GM21786 (cell line): Measurements from ENCODE around the gene CSF1R.

Experiments
- ATAC-seq: cut with Tn5 transposase; IDR thresholded peaks from one replicate; pipeline ENCODE4 v1.9.1; 2021; ENCODE audit not compliant: unreplicated experiment

Gene CSF1R

DNA sequence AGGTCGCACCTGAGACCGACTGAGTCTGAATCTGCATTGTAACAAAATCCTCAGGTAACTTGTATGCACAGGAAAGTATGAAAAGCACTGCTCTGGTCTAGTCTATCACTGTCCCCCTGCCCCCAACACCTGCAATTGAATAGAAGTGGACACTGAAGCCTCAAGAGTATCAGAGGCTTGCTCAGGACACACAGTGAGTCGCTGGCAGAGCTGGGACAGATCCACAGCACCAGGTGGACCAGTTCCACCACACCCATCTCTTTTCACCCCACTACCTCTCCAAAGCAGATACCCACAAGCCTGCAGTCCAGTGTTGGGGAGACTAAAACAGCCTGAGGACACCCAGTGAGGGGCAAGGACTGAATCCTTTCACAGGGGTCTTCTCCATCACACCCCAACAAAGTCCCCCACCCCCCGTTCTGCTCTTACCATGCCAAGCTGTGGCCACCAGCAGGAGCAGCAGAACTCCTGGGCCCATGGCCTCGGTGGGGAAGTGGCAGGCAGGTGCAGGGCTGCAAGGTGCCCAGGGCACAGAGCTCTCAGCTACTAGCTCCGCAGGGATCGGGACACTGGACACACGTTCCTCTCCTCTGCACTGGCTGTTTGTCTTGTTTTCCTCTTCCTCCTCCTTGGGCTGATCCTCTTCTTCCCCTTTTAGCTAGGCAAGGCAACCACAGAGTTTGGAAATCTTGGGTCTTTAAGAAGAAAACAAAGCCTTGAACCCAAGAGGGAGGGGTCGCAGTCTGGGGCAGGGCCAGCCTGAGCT, at the start of gene CSF1R:
CSF1R (minus strand) TSS at position 605 of the 766 bp plus-strand sequence; CDS start at position 478, 127 bp downstream.
- ATAC-seq: no peak

DNA sequence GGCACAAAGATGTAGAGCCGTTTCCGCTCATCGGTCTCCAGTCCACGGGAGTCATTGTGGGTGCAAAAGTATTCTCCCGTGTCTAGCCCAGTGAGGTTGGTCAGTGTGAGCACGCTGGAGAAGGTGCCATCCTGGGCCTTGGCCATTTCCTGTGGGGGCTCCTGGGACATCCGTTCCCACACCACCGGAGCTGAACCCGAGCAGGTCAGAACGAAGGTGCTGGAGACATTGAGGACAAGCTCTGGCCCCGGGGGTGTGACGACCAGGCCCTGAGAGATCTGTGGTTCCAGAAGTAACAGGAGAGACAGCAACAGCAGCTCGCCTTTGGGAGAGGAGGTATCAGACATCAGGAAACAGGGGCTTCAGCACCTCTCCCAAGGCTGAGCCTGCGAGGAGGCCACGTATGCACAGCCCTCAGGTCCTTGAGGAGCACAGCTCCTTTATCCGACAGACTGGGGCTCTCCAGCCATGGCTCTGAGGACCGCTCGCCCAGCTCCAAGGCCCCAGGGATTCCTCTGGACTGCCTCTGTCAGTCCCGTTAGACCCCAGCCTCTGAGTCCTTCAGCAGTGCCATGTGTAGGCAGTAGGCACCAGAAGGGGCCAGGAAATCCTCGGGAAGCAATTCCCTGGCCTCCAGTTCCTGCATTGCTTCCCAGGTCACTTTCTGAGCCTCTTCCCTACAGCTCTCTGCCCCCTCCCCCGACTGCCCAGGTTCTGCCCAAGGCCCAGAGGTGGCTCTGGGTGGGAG, 49.4 kb upstream of the CSF1R start:
- no peak for ATAC-seq

DNA sequence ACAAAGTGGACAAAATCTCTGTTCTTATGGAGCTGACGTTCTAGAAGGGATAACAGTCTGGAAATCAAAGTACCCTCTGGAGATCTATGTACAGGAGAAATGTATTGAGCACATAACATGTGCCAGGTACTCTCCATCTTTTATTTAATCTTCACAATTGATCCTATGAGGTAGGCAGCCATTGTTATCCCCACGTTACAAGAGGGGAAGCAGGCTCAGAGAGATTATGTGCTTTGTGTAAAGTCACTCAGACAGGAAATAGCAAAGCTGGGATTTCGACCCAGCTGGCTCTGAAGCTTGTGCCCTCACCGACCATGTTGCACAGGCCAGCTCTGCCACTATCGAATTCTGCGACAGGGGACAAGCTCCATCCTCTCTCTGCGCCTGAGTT, 47.8 kb upstream of the CSF1R start:
- ATAC-seq: no peak

DNA sequence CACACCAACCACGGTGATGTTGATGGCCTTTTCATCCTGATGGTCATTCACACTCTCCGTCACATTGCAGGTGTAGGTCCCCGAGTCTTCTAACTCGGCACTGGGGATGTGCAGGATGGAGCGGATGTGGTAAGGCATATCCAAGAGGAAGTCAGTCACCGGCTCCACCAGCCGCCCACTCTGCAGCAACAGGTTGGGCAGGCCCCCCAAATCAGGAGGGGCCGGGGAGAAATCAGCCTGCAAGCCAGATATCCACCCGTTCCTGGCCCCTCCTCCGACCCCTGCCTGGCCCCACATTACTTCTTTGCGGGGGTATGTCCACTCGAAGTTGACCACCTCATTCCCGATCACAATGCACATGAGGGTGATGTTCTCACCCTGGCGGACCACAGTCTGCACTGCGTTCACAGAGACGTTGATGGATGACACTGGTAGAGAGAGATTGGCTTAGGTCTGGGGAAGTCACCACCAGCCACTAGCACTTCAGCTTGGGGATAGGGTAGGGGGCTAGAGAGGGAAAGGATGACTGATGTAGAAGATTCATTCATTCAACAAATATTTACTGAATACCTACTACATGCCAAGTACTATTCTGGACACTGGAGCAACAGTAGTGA, 47.3 kb upstream of the CSF1R start:
- no peak for ATAC-seq

DNA sequence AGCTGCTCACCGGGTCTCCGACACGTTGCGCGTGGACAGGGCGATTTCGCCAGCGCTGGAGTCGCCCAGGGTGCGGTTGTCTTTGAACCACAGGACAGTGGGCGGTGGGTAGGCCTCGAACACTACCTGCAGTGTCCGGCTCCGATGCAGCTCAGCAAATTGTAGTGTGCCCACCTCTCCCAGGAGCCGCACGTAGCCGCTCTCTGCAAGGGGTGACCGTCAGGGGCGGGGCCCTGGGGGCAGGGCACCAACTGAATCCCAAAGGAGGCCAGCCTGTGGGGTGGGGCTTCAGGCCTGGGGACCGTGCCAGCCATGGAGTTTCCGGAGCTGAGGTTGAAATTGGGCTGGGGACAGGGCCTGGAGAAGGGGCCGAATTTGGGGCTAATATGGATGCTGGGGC, 46.4 kb upstream of the CSF1R start:
- no peak for ATAC-seq

DNA sequence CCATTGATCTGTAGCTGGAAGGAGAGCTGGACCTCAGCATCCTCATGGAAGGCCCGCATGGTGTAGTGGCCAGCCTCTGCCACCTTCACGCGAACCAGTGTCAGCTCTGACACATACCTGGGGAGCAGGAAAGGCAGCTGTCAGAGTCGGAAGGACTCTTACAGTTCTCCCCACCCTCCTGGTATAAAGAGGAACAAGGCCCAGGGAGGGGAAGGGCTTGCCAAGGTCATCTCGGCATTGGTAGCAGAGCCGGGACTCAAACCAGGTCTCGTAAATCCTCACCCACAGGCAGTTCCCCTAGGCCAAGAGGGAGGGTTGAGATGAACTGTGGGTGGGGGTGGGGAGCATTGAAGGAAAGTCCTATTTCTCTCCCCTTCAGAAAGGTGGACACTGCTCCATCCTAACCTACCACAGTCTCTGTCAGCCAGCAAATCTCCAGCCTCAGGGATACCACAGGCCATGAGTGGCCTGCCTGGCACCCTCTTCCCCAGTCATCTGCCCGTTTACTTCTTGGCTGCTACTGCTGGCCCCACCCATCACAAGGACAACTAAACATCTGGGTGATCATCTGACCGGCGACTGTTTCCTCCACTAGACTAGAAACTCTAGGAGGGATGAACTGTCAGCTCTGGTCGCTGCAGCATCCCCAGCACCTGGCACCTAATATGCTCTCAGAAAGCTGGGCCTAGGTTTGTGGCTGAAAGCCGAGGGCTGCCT, 45.8 kb upstream of the CSF1R start:
- ATAC-seq: no peak

DNA sequence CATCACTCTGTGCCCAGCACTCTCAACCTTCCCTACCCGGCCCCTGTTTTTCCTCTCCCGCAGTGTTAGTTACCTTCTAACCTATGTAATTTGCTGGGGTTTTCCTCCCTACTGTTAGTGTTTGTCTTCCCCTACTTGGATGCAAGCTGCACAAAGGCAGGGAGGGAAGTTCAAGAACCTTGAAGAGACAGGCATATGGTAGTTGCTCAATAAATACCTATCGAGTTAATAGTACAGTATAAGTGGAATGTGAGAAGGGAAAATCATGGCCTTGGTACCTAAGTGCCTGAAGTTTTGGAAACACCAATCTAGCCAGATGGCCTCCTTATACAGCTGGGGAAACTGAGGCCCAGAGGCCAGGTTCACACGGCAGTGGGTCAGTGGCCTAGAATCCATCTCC, 45.1 kb upstream of the CSF1R start:
- no peak for ATAC-seq

DNA sequence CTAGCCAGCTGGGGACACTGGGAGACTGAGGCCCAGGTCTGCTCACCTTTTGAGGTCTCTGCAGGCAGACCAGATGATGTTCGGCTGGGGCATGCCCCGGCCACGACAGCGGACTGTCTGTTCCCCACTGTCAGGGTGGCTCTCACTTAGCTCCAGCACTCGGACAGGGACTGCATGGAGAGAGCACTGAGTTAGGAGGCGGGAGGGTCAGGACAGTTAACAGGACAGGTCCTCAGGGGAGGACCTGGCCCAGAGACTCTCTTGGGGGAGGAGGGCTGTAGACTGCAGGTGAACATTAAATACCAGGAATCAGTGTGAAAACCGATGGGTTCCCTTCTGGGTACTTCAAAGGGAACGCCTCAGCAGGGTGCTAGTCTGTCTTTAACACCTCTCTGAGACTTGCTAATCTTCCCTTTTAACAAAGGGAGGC, 44.2 kb upstream of the CSF1R start:
- ATAC-seq: no peak

DNA sequence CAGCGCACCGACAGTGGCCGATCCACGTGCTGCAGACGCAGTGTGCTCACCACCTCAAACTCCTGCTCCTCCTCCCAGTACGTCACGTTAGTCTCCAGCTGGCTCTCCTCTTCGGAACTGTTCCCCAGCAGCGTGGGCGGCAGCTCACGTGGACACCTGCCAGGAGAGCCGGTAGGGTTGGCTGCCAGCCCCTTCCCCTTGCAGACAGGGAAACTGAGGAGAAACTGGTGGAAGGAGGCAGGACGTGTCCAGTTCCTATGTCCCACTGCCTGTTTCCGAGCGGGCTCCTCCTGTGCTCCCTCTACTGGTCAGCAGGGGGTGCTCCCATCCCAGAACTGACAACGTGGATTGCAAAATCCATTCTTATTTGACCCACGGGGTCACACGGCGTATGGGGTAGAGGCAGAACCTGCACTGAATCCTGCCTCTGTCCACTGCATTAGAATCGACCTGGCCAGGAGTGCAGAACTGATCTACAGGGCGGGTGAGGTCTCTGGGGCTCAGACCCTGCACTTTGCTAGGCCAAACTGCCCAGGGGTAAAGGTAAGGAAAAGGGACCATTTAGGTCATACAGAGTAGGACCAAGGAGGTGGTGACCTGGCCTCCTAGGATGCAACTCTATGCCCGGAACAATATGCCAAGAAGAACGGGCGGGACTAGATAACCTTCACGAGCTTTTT, 43.6 kb upstream of the CSF1R start:
- ATAC-seq: no peak

DNA sequence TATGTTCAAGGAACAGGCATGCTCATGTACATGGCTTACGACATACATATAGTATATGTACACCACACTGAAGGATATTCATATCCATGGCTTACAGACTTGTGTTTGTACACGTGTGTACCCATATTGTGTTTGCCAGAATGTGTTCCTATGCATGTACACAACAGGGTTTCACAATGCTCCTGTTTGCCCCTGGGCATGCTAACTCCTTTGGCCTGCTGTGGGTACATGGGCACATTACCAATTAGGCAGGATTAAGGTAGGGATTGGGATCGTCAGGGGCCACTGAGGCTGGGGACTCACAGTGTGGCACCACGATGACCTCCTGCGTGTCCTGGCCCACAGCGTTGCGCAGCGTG, 43.1 kb upstream of the CSF1R start:
- no peak for ATAC-seq

DNA sequence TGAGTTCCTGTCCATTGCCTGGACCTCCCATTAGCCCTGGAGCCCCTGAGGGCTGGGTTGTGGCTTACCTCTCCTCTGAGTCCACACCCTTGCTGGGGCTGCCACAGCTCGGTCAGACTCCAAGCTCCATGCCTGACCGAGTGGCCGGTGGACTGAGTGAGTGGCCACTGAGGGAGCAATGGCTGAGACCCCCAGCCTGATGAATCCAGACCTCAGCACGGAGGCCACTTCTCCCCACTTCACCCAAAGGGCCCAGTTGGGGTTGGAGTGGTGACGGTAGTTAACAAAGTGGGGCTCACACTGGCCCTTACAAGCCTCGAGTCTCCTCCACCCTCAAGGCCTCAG, 40.5 kb upstream of the CSF1R start:
- ATAC-seq: no peak

DNA sequence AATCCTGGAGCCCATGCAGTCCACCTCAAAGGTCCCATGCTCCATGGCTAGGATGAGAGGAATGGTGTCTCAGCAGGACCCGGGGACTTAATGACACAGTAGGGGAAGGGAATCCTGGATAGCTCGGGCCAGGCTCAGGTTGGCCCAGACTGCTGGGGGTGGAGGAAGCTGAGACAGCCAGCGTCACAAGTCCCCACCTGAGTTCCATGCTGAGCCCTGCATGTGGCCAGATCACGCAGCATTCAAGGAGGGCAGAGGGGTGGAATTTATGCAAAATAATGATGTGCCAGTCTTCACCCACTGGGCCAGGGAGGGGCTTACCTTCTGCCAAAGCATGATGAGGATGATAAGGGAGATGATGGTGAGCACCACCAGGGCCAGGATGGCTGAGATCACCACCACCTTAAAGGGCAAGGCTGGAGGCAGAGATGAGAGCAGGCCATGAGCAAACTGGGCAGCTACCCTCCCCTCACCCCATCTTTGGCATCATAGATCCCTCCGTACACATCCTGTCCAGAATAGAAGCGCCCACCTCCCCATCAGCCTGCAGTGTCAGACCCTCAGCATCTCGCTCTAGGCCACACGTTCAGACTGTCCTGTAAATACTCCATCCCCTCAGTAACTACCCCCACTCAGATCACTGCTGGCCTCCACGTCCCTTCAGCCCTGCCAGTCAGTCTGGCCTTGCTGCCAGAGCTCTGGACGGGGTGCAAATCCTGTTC, 40.0 kb upstream of the CSF1R start:
- ATAC-seq: no peak

DNA sequence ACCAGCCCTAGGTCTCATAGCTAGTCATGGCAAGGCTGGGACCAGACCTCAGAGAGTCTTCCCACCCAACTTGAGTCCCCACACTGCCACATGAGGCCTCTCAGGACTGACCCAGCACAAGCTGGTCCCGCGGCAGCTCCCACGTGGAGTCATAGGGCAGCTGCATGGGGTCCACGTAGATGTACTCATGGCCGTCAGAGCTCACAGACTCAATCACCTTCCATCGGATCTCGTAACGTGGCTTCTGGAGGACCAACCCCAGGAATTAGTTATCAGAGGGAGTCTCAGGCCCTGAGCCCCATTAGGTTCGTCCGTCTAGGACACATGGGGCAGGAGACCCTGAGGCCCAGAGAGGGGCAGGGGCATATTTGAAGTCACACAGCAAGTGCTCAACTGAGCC, 39.0 kb upstream of the CSF1R start:
- no peak for ATAC-seq

DNA sequence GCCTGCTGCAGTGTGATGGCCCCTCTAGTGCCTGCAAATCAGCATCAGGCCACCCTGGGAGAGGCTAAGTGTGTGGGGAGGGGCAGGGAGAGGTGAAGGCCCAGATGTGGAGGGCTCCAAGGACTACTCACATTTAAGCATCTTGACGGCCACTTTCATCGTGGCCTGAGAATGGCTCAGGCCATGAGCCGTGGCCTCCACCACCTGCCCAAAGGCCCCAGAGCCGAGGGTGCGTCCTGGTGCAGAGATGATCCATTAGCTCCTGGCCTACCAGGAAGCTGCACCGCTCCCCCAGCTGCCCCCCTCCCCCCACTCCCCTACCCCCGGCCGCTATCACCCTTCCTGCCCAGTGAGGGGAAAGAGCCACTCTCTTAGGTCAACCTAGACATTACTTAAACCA, 38.2 kb upstream of the CSF1R start:
- ATAC-seq: no peak

DNA sequence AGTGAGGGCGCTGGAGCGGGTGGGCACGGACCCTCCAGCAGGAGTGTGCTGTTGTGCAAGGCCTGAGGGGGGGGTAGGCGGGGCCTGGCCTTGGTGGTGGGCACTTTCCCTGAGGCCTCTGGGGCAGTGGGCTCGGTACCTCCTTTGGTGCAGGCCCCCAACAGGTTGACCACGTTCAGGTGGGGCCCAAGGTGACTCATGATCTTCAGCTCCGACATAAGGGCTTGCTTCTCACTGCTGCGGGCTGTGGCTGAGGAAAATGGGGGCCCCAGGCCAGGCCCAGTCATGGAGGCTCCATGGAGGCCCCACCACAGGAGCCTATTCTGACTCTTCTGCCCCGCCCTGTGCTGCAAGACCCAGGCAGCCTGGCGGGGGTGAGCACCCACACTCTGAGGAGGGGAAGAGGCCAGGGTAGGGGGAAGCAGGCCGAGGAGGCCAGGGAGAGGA, 37.8 kb upstream of the CSF1R start:
- ATAC-seq: no peak

DNA sequence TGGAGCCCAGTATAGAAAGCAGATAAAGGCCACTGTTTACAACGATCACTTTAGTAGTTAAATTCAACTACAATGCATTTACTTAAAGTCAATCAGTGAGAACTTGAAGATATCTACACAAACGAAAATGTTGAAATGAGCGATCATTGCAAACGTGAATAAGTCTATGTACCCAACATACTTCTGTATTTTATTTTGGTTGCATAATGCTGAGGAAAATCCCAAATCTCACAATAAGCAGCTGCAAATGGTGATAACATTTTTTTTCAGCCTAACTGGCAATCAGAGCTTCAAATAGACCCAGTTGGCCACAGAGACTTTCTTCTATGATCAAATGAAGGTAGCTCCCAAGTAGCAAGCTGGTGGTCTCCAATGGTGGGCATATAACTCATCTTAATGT, 37.2 kb upstream of the CSF1R start:
- ATAC-seq: no peak

DNA sequence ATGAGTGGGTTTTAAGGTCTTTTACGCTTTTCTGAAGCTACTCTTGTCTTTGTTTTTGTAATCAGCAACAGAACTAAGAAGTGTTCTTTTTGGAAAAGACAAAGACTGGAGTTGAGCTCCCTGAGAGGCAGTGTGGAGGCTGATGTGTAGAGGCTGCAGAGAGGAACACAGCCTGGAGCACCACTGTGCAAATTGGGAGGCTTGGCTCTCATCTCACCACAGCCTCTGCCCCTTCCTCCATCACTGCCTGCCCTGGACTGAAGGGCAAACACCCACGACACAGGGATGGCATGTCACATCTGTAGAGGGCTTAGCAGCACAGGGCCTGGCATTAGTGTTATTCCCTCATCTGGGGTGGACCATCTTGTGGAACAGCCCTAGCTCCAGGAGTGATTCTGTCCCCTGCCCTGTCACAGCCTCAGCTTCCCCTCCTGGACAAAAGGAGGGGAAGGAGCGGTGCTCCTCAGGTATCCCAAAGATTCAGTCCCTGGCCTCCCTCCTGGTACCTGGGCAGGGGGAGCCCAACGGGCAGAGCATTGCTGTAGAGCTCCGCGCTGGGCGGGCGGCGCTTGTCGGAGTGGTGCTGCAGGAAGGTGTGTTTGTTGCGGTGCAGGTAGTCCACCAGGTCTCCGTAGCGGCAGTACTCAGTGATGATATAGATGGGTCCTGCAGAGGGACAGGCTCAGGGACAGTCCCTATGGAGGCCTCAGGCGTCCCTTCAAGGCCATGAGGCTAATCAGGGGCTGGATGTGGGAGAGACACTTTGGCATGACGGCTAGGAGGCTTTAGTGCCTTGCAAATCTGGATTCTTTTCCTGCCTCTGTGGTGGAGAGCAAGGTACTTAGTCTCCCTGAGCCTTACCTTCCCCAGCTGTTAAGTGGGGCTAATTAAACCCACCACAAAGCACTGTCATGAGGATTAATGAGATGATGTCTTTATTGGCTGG, 36.5 kb upstream of the CSF1R start:
- no peak for ATAC-seq

DNA sequence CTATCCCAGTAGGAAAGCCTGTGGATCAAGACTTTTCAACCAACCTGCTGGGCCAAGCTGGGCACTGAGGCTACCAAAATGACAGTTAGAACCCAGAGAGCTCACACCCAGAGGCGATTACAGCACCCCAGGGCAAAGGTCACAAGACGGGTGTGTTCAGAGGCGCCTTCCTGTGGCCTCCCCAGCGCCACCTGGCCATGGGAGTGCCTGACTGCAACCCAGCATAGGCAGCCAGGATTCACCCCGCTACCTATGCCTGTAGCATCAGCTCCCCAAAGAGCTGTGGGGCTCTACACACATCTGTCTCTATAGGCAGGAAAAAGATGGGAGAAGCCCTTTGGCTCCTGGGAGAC, 35.8 kb upstream of the CSF1R start:
- peak; percentile 87 for ATAC-seq

DNA sequence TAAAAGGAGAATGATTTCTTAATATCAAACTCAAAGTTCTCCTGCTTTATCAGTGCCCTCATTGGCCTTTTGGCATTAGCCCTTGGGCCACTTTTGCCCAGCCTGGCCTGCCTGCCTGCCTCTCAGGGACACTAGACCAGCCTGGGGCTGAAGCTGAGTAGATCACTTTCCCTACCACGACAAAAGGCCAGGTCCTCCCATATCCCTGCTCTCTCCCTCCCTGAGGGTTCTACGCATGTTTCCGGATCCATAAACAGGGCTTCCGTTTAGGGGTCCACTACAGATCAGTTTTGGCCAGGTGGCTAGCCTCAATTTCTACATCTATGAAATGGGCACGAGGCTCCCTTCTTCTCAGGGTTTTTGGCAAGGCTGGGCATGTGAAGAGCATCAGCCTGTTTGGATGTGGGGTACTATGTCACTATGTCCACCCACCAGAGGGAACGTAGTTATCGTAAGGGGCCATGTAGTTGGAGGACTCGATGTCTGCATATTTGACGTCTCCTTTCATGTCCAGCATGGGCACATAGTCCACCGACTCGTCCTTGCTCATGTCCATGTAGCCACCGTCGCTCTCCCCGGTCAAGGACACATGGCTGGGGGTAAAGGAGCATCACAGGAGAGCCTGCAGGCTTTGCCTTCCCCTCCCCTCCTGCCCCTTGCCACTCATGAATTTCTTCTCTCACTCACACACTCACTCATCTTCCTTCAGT, 35.2 kb upstream of the CSF1R start:
- ATAC-seq: no peak
